Fibroblast of skin of scalp (primary cell): ENCODE results near the gene FBXL17.
A peak's percentile ranks its signal among the peaks of the same experiment; 100 is the strongest.
"Not testable (repeated sequence)": the region's sequence is repeated elsewhere in the genome, so short reads cannot be mapped to it uniquely, and the experiment has no call there.

ENCODE experiments used
- DNase-seq: peaks from one replicate; pipeline ENCODE4 v3.0.0-alpha.2; 2013

The FBXL17 gene

DNA sequence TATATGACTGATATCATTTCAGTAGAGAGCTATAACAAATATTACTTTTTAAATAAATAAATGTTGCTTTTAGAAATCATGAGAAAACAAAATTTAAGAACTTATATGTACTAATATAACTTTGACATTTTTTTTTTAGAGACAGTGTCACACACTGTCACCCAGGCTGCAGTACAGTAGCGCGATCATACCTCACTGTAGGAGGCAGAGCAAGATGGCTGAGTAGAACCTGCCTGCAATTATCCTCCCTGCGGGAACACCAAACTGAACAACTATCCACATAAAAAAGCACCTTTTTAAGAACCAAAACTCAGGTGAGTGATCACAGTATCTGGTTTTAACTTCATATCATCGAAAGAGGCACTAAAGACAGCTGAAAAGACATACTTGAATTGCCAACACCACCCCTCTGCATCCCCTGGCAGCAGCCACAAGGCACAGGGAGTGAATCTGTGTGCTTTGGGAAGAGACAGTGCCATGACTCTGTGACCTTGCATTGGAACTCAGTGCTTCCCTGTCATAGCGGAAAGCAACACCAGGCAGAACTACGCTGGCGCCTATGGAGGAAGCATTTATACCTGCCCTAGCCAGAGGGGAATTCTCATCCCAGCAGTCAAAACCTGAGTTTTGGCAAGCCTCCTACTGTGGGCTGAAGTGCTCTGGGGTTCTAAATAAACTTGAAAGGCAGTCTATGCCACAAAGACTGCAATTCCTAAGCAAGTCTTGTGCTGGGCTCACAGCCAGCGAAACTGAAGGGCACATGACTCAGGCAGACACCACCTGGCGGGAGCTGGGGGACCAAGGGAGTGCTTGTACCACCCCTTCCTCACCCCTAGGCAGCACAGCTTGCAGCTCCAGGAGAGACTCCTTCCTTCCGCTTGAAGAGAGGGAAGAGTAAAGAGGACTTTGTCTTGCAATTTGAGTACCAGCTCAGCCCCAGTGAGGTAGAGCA lies 142.7 kb downstream of the FBXL17 start:
- DNase-seq, result peak; percentile 4

DNA sequence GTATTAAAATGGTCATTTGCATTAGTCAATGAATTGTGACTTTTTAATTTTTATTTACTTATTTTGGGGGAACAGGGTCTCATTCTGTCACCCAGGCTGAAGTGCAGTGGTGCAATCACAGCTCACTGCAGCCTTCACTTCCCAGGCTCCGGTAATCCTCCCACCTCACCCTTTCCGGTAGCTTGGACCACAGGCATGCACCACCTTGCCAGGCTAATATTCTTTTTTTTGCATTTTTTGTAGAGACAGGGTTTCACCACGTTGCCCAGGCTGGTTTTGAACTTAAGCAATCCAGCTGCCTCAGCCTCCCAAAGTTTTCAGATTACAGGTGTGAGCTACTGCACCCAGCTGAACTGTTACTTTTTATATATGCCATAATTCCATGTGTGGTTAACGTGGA lies 143.4 kb downstream of the FBXL17 start:
- DNase-seq, result no peak

DNA sequence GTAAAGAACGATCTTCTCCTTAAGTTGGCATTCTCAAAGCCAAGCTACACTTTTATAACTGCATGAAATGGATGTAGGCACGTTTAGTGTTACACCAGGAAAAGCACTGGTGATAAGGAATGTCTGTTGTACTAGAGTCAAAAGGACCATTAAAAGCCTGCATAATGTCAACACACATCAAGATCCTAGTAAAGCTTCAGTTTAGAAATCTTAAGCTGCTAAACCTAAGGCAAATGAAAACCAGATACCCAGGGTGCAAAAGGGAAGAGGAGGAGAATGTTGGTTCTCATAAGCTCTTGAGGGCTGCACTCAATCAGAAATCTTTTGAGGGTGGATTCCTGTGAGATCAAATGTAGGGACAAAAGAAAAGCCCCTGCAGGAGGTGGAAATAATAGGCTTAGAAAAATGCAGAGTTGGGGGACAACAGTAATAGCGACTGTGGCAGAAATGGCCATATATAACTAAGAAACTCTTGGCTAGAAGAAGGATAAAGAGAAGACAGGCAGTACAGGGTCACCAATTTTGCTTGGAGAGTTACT lies 148.2 kb downstream of the FBXL17 start:
- no peak for DNase-seq

DNA sequence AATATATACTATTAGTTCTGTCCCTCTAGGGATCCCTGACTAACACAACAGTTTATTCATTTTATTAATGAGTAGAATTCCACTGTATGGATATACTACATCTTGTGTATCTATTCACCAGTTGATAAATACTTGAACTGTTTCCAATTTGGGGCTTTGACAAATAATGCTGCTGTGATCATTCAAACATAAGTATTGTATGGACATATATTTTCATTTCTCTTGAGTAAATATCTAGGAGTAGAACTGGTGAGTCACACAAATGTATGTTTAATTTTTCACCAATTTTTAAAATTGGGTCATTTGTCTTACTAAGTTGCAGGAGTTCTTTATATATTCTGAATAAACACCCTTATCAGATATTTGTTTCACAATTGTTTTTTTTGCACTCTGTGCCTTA lies 149.1 kb downstream of the FBXL17 start:
- DNase-seq, result peak; percentile 2

DNA sequence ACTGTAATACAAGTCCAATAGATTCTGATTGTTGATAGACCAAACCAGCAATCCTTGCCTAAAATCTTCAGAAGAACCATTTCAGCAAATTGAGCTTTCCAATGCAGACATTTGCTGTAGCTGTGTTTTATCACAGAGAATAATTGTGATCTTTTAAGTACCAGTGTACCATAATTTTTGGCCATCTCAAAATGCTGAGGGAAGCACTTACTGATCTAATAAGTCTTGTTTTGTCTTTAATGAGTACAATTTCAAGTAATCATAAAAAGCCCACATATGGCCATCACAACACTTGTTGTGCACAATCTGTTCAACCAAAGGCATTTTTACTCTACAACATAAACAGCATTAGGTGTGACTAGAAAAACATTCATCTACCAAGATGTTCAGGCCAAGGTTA lies 159.9 kb downstream of the FBXL17 start:
- DNase-seq, result no peak

DNA sequence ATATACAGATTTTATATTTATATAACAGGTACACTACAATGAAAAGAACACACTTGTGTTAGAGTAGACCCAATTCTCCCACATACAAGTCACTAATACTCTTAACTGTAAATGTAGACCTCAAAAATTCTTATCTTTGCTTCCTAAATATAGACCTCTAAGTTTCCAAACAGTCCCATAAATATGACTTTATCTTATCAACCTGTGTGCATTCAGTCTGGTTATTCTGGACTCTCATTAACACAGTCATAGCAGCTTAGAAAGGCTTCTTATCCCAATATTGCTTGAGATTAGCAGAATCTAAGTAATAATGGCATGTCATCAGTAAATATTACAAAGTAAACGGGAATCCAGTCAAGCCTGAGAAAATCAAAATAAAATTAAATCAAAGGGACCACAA lies 161.1 kb downstream of the FBXL17 start:
- DNase-seq, result no peak

DNA sequence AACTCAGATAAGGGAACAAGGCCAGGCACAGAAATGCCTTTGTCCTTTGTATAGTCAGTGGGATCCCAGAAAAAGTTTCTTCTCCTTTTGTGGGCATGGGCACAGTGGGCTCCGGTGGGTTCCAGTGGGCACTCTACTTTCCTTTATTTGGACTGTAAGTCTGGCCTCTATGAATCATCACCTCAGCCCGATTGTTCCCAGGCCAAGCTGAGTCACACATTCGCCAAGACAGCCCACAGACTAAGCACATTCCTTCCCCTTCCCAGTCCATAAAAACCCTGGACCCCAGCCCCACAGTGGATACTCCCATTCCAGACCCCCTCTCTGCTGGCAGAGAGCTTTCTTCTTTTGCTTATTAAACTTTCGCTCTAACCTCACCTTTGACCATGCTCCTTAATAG lies 165.0 kb downstream of the FBXL17 start:
- peak; percentile 38 for DNase-seq

DNA sequence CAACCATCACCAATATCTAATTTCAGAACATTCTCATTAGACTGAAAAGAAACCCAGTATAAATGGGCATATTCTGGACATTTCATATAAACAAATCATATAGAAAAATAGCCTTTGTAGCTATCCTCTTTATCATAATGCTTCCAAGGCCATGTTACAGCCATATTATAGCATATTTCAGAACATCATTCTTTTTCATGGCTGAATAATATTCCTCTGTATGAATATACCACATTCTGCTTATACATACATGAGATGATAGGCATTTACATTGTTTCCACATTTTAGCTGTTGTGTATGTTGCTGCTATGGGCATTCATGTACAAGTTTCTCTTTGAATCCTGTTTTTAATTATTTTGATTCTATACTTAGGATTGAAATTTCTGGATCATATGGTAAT lies 167.0 kb downstream of the FBXL17 start:
- DNase-seq, result no peak

DNA sequence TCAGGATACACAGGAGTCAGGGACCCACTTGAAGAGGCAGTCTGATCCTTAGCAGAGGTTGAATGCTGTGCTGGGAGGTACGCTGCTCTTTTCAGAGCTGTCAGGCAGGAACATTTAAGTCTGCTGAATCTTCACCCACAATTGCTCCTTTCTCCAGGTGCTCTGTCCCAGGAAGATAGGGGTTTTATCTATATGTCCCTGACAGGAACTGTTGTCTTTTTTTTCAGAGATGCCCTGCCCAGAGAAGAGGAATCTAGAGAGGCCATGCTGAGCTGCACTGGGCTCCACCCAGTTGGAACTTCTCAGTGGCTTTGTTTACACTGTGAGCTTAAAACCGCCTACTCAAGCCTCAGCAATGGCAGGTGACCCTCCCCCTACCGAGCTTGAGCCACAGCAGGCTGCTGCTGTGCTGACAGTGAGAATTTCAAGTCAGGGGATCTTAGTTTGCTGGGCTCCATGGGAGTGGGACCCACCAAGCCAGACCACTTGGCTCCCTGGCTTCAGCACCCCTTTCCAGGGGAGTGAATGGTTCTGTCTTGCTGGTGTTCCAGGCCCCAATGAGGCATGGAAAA lies 169.0 kb downstream of the FBXL17 start:
- DNase-seq, result peak; percentile 7

DNA sequence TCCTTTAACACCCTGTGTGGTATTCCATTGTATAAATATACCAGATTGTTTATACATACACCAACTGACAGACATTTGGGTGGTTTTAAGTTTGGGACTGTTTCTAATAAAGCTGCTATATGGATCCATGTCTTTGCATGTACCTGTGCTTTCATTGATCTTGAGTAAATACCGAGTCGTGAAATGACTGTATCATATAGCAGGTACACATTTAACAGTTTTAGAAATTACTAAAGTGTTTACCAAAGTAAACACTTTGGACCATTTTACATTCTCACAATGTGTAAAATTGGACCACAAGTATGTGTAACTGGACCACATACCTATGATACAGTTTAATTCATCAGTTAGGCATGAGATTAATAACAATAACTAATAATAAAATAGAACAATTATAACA lies 175.2 kb downstream of the FBXL17 start:
- no peak for DNase-seq

DNA sequence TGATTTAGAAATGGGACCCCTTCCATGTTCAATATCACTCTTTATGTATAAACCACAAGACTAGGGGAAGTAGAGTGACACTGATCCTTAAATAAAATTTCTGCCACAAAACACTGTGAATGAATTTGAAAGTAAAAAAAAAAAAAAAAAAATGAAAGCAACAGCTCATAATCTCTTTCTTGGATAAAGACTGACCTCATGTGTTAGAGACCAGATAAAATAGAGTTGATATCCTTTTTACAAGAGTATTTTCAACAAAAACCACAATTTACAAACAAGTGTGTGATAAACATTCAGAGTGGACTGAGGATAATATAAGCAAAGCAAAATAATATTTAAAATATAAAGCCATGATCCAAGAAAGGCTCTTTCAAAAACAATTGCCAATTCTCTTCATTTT lies 180.2 kb downstream of the FBXL17 start:
- no peak for DNase-seq

DNA sequence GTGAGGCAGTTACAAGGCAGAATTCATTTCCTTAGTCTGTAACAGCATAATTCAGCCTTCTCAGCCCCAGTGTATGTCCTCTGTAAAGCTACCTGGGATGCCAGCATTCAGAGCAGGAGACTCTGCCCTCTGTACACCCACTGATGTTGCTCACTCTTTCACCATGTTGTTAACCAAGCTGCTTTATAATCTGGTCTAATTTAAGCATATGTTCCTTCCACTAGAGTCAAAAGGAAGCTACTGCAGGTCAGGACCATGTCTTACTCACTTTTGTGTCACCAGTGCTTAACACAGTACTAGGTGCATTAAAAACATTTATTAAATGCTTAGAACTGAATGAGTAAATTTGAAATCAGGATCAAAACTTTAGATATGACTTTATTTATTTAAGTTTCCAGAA lies 185.6 kb downstream of the FBXL17 start:
- no peak for DNase-seq

DNA sequence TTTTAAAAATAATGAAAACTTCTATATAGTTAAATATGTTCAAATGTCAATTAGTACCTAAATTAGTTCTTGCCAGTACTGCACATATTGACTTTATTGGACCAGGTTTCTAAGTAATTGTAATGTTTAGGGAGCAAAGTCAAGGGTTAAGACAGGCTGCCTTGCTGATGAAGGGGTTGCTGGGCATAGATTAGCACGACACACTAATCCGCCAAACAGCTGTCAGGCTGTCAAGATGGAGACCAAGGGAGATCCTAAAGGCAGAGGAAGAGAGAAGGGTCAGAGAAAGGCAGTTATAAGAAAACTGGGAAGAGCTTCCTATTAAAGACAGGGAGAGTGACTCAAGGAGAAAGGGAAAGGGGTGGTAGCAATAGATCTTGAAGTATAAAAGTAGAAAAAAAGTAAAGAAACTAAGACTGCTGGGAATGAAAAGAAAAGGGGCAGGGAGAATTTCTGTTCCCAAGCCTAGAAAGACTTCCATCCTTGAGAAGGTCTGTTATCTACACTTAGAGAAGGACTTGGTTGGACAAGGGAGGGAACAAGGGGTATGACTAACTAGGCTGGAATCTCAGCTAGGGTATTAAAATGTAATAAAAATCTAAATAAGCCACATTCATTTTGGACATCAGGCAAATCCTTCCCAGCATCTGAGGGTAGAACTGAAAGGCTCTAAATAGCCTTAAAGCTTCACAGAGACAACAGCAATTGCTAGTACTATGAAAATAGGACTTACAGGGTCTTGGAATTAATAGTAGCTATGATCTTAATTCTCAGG lies 188.7 kb downstream of the FBXL17 start:
- peak; percentile 80 for DNase-seq

DNA sequence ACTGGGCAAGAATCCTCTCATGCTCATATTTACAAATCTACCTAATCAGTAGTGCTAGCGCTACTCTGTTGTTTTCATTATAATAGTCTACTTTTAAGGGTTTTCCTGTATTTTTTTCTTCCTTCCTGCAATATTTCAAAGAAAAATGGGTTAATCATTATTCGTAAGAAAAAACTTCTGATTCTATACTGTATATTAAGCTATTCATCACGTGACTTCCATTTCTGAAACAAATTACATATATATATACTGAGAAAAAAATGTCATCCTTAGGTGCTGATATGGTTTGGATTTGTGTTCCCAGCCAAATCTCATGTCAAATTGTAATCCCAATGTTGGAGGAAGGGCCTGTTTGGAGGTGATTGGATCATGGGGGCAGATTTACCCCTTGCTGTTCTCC lies 197.0 kb downstream of the FBXL17 start:
- DNase-seq, result no peak

DNA sequence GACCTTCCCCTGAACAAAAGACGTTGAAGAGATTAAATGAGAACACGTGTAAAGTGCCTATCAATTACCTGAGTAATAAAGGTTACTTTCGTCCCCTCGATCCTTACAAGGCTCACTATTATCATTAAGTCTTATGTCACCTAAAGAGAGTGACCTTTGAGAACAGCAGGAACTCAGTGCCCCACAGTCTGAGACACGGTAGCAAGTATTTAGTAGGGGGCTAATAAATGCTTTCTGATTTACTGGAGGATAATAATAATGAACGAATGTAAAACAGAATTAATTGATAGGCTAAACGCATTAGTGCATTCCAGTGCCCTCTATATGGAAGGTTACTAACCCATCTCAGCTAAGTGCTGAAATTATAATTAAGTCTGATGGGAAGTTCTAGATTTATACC lies 199.9 kb downstream of the FBXL17 start:
- no peak for DNase-seq

DNA sequence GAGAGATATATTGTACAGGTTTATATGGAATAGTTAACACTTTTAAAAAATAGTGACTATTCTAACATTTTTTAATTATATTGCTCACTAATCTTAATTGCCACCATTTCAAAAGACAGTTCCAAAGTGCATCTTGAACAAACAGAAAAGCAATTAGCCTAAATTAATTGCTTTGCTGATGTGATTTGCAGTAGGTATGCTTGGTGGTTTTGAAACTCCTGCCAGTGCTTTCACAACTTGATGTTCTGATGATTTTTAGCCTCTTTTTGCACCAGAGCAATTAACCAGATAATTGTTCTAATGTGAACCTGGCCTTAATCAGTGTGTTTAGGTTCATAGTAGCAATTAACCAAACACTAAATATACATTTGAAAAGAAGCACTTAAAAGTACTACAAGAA lies 207.6 kb downstream of the FBXL17 start:
- DNase-seq, result no peak

DNA sequence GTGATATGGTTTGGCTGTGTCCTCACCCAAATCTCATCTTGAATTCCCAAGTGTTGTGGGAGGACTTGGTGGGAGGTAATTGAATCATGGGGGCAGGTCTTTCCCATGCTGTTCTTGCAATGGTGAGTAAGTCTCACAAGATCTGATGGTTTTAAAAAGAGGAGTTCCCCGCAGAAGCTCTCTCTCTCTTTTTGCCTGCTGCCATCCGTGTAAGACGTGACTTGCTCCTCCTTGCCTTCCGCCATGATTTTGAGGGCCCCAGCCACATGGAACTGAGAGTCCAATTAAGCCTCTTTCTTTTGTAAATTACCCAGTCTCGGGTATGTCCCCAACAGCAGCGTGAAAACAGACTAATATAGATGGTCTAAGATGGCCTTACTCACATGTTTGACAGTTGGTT lies 210.1 kb downstream of the FBXL17 start:
- no peak for DNase-seq

DNA sequence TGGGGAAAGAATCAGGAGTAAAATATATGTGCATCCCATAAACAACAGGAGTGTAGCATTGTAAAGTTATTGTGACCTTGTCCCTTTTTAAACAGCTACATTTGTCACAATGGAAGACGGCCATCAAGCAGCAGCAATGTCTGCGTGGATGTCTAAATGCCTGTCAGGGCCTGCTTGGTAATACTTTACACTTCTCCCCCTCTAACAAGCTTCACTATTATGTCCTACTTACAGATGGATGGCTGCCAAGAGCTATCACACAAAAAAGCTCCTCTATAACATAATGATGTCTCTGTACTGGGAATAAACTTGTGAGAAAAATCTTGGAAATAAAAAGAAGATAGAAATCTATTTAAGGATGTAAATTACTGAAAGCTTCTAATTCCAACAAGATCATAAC lies 213.0 kb downstream of the FBXL17 start:
- DNase-seq, result no peak

DNA sequence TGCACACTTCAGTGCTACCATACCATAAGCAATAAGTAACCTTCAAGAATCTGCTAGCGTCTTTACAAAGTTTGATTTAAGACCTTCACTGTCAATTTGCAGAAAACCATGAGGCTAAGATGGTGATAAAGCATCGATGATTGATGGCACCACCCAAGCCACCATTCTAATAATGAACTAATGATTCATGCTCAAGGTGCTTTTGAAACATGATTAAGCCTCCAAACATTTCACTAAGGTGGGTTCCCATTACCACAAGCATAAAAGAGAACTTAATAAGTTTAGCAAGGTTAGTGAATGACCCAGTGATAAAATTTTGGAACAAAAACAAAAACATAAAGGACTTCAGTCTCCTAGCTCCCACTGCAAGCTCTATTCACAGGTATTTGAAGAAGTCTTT lies 214.7 kb downstream of the FBXL17 start:
- DNase-seq, result no peak

DNA sequence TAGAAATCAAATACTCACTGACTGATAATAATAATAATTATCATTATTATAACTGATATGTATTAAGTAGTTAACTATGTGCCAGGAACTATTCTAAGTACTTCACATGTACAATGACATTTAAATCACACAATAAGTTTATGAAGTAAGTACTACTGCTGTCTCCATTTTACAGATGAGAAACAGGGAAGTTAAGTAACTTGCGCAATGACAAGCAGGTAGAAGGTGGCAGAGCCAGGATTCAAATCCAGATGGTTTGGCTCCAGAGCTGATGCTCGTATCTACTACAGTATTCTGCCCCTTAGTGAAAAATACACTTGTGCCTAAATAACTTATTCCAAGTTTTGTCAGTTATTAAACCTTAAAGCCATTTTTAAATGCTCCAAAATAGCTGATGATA lies 217.3 kb downstream of the FBXL17 start:
- no peak for DNase-seq

DNA sequence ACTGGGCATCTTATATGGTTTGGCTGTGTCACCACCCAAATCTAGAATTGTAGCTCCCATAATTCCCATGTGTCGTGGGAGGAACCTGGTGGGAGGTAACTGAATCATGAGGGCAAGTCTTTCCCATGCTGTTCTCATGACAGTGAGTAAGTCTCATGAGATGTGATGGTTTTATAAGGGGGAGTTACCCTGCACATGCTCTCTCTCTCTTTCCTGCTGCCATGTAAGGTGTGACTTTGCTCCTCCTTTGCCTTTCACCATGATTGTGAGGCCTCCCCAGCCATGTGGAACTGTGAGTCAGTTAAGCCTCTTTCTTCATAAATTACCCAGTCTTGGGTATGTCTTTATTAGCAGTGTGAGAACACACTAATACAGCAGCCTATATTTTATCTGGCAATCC lies 229.0 kb downstream of the FBXL17 start:
- not testable (repeated sequence) for DNase-seq

DNA sequence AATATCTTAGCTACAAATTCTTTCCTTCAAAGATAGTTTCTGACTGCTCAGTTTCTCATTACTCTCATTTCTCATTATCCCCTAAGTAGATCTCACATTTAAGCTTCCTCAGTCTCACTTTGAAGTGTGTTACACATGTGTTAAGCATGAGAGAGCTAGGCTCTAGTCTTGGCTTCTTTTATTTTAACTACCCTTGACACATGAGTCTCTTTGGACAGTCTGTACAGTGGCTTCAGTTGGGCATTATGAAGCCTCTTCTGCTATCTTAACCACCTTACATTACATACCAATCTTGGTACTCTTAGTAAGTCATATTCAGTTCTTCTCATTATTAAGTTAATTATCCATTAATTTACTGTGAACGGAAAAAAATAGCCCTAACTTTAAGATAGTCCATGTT lies 232.5 kb downstream of the FBXL17 start:
- DNase-seq, result no peak

DNA sequence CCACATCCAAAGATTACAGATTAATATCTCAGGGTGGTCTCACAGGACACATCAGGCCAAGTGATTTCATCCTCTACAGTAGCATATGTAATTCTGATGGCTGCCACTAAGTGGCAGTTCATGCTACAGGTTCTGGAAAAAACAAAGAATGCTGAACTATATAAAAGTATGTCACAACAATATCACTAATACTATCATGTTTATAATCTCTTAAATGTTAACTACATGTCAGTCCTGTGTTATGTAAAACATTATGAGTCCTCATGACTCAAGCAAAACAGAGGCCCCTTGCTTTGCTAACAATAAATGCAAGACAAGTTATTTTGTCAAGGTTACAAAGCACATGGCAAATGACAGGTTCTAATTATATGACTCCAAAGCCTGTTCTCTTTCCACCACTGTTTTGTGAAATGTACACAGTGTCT lies 233.2 kb downstream of the FBXL17 start:
- DNase-seq, result peak; percentile 29
